ENCODE data around the gene SMYD3. TPM values are rescaled to one million over a fixed set of nuclear protein-coding genes. Genes with fewer than 3 reads are reported as not detected.
A peak's percentile ranks its signal among the peaks of the same experiment; 100 is the strongest.

The SMYD3 gene
- total RNA-seq, 1 donor from 2014 or later: 23.8 TPM

- no peak for DNase-seq (ENCODE audit: low read depth)
- TF ChIP-seq CTCF (conservative IDR thresholded peaks at IDR 0.05; ENCODE audit: low read depth, low read length): no peak
- no peak overlapping the region for H3K4me3 ChIP-seq (ENCODE audit: low read depth, low read length)
Observed at GRCh38 chr1:245710961-245711903, 795.8 kb downstream of the SMYD3 start.

- no peak overlapping the region for H3K4me3 ChIP-seq (ENCODE audit: low read depth, low read length)
- TF ChIP-seq CTCF (conservative IDR thresholded peaks at IDR 0.05; ENCODE audit: low read depth, low read length): no peak
- DNase-seq (ENCODE audit: low read depth): peak; percentile 18
Observed at GRCh38 chr1:245707941-245708340, 799.1 kb downstream of the SMYD3 start.

GRCh38 chr1:245704765-245705164 lies 802.3 kb downstream of the SMYD3 start:
- no peak overlapping the region for H3K4me3 ChIP-seq (ENCODE audit: low read depth, low read length)
- DNase-seq (ENCODE audit: low read depth): no peak
- no peak for TF ChIP-seq CTCF (conservative IDR thresholded peaks at IDR 0.05; ENCODE audit: low read depth, low read length)

GRCh38 chr1:245704341-245704740 lies 802.7 kb downstream of the SMYD3 start:
- DNase-seq (ENCODE audit: low read depth): no peak
- H3K4me3 ChIP-seq (ENCODE audit: low read depth, low read length): no peak overlapping the region
- TF ChIP-seq CTCF (conservative IDR thresholded peaks at IDR 0.05; ENCODE audit: low read depth, low read length): no peak

GRCh38 chr1:245702346-245702745 lies 804.7 kb downstream of the SMYD3 start:
- TF ChIP-seq CTCF (conservative IDR thresholded peaks at IDR 0.05; ENCODE audit: low read depth, low read length): no peak
- no peak for DNase-seq (ENCODE audit: low read depth)
- H3K4me3 ChIP-seq (ENCODE audit: low read depth, low read length): no peak overlapping the region

- DNase-seq (ENCODE audit: low read depth): no peak
- no peak overlapping the region for H3K4me3 ChIP-seq (ENCODE audit: low read depth, low read length)
- no peak for TF ChIP-seq CTCF (conservative IDR thresholded peaks at IDR 0.05; ENCODE audit: low read depth, low read length)
Observed at GRCh38 chr1:245701631-245702030, 805.4 kb downstream of the SMYD3 start.

- TF ChIP-seq CTCF (conservative IDR thresholded peaks at IDR 0.05; ENCODE audit: low read depth, low read length): no peak
- no peak overlapping the region for H3K4me3 ChIP-seq (ENCODE audit: low read depth, low read length)
- DNase-seq (ENCODE audit: low read depth): no peak
Observed at GRCh38 chr1:245700631-245701030, 806.4 kb downstream of the SMYD3 start.
